ELR (cell line): ENCODE measurements around the gene MYO9B.
"Not testable (repeated sequence)": the region's sequence is repeated elsewhere in the genome, so short reads cannot be mapped to it uniquely, and the experiment has no call there.

Experiments
- DNase-seq: peaks from one replicate; pipeline ENCODE4 v3.0.0-alpha.2; 2015; ENCODE audit warnings: low read depth

Gene MYO9B

DNA sequence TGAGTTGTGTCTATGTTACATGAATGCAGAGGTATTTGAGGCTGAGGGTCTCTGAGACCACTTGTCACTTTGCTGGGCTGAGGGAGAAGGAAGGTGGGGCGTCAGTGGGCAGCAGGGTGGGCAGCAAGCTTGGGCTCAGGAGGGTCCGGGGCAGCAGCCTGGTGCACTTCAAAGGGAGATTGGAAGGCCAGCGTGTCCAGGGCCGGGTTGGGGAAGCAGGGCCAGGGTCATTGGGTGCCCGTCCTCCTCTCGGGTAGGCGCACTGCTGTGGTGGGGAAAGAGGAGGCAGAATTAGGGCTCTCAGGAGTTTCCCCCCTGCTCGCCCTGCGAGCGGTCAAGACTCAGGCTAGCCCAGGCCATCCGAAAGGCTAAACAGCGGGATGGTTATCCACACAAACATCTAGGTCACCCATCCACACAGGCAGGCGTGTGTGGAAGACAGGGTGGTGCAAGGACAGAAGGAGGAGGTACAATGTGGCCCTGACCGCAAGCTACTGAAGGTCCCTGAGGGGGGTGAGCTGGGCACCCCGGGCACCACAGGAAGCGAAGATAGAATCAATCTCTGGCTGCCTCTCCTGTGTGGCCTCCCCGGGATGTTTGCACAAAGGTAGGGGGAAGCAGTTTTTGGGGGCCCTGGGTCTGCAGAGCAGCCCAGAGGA, 37.7 kb downstream of the MYO9B start:
- DNase-seq: no peak

DNA sequence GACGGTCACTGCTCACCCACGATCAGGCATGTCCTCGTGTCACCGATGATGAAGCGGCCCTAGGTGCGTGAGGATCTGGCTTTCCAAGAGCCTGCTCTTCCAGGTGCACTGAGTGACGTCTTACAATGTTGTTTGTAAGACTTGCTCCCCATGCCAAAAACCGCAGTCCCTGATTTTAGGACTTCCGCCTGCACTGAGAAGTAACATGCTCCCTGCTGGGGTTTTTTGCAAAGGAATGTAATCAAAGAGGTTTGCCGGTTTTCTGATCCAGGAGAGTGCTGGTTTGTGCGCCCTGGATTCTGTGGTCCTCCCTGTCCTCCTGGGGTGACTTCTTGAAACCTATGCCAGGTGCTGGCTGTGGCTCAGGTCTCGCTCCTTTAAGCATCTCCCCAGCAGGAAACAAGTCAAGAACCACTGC, 38.8 kb downstream of the MYO9B start:
- DNase-seq: no peak

DNA sequence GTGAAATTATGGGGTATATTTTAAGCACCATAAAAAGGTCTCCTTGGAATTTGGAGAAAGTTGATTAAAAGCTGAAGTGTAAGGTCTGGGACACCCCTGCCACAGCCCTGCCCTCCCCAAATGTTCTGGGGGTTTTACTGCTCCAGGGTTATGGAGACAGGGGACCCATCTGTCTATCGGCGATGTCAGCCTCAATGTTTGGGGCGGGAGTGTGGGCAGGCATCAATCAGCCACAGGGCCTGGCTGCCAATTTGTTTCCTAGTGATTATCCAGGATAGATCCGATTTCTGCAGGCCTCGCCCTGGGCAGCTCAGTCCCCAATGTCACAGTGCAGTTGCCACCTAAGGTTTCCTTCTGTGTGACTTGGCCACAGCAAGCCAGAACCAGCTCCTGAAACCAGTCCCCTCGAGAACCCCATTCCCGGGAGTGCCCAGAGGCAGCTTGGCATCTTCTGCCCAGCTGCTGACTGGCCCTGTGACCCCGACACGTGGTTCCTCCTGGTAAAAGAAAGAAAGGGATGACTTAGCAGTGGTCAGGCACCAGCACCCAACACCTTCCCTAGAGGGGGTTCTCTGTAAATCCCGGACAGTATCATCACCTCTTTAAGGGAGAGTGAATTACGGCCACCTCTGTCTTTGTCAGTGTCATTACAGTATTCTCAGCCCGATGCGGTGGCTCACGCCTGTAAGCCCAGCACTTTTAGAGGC, 41.6 kb downstream of the MYO9B start:
- no peak for DNase-seq

DNA sequence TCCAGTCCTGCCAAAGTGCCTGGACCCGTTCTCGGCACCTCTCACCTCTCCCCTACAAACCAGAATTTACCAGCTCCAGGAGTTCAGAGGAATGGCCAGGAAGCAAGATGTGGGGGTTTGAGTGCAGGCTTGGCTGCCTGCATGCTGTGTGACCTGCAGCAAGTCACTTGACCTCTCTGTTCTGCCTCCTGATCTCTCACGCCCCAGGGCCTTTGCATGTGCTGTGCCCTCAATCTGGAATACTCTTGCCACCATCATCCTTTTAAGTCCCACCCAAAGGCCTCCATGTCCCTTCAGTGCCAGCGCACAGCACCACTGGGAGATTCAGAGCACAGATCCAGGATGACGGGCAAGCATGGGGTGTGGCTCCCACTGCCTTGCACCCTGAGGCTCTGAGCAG, 43.4 kb downstream of the MYO9B start:
- DNase-seq: no peak

DNA sequence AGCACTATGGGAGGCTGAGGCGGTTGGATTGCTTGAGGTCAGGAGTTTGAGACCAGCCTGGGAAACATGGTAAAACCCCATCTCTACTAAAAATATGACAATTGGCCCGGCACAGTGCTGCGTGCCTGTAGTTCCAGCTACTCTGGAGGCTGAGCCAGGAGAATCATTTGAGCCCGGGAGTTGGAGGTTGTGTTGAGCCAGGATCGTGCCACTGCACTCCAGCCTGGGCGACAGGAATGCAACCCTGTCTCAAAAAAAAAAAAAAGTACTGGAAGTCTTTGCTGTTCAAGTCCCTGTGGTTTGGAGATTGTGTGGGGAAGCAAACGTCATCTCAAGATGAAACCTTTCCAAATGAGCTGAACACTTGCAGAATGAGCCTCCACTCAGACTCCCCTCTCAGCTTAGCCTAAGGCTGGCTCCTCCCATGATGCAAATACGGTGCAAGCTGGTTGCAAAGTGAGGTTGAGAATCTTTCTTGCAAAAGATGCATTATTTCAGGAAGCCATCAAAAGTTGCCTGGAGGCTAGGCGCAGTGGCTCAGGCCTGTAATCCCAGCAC, 46.2 kb downstream of the MYO9B start:
- no peak for DNase-seq

DNA sequence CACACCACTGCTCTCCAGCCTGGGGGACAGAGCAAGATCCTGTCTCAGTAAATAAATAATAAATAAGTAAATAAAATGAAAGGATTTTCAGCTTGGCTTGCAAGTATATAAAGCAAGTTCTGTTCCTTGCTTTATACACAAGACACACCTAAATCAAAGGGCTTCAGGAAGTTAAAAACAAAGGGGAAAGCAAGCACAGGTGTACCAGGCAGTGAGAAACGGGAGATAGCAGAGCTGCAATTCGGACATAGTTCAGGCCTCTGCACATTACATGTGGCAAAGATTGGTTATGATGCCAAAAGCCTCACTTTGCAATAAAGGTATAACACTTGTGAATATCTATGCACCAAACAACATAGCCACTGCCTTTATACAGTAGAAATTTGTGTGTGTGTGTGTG, 47.5 kb downstream of the MYO9B start:
- no peak for DNase-seq

DNA sequence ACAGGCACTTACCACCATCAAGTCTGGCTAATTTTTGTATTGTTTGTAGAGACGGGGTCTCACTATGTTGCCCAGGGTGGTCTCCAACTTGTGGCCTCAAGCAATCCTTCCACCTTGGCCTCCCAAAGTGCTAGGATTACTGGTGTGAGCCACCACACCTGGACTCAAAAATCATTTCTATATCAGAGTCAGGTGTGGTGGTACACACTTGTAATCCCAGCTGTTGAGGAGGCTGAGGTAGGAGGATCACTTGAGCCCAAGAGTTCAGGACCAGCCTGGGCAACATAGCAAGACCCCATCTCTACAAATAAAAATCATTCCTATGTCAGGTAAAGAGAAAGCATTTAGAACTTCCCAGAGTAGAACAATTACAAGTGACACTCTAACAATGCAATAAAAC, 48.4 kb downstream of the MYO9B start:
- DNase-seq: no peak

DNA sequence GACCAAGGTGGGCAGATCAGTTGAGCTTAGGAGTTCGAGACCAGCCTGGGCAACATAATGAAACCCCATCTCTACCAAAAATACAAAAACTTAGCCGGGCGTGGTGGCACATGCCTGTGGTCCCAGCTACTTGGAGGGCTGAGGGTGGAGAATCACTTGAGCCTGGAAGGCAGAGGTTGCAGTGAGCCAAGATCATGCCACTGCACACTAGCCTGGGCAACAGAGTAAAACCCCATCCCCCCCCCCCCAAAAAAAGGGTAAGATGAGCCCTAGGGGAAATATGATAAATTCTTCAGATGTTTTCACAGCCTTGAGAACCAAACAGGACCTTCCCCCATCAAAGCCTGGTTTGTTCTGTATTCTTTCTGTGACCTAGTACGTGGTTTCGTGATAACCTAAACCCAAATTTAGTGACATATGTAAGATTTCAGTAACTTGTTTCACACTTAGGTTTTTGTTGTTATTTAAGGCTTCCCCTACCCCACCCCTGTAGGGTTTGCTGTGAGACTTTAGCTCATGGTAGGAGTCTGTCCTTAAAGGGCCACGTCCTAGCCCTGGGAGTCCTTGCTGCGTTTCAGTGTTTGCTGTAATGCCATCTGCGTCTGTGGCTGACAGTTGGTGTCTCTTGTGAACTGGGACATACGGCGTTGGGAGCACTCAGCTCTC, 49.6 kb downstream of the MYO9B start:
- no peak for DNase-seq

DNA sequence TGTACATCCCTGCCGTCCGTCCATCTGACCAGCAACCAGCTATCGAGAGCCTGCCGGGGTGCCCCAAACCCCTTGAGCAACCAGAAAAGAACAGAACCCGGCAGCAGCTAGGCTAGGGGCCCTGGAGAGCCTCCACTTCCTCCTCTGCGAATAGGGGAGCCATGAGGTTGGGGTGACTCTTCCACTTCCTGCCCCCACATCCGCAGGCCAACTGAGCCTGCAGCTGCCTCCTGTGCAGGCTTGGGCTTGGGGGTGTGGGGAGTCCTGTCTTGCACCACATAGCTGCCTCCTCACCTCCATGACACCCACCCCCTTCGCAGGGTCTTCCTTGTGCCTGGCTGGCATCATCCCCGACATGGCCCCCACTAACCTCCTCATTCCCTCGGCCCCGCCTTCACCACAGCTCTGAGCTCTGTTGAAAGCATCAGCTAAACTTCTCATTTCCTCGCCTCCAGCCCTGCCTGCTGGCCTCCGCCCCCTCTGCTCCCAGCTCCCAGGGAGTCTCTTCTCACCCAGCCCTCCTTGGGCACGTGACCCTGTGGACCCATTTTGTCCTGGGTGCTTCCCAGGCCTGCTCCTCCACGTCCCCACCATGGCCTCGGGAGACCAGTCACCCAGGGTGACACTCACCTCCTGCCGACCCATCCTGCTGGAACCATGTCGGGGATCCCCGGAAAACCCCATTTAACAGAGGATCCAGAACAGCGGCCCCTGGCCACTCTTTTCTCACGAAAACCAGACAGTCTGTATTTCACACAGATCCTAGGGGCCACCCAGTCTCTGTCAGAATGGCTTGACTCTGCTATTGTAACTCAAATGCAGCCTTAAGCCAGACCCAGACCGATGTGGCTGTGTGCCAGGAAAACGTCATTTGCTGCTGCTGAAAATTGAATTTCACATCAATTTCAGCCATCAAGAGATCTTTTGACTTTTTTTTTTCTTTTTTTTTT, 50.4 kb downstream of the MYO9B start:
- no peak for DNase-seq

DNA sequence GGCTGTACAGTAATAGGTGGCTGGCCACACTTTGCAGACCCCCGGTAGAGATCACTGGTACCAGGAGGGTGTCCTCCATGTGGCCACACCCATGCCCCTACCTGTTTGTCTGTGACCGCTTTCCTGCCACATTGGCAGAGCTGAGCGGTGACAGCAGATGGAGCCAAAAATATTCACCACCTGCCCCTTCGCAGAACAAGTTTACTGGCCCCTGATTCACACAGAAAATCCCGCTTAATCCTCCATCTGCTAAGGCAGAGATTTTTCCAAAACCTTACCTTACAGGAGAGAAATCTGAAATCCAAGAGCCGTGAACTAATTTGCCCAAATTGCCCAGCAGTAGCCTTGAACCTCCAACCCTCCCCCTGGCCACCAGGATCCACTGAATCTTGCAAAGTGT, 52.1 kb downstream of the MYO9B start:
- DNase-seq: no peak

DNA sequence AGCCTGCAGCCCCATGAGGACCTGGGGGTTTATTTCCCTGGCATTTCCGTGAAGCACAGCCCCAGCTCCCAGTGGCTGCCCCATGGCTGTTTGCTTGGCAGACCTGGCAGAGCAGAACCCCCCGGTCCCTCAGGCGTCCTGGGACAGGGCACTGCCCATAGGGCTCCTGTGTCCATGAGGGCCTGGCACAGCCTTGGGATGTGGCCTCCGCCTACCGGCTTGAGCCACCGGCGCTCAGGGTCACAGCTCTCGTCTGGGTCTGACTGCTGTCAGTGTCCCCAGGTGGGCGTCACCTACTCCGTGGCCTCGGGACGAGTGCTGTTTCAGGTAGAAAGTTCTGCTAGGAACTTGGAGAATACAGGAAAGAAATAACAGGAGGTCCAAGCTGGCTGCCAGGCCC, 52.8 kb downstream of the MYO9B start:
- DNase-seq: no peak

DNA sequence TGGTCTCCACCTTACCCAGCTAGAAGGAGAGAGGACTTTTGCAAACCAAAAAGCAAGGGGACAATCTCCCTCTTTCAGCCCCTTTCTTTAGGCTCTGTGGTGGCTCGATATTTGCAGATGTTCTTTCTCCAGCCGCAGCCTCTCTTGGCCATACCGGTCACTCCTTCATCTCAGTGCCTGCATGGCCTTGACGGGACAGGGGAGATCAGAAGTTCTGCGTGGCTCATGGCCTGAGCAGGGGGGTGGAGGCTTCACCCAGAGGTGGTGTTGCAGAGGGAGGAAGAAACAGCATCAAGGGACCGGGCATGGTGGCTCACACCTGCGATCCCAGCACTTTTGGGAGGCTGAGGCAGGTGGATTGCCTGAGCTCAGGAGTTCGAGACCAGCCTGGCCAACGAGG, 53.2 kb downstream of the MYO9B start:
- no peak for DNase-seq

DNA sequence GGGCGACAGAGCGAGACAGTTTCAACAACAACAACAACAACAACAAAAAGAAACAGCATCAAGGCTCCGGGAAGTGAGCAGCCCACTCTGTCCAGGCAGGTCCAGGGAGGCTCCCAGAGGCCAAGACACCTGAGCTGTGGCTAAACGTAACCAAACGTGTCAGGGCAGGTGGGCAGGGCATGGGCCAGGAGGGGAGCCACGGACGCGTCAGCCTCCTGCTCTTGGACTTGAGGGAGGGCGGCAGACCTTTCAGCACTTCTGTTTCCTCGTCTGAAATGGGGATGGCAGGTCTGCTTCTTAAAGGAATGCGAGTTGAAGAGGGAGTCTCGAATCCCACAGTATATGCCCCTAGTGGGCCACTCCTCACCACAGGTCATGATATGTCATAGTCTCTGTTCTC, 53.8 kb downstream of the MYO9B start:
- no peak for DNase-seq

DNA sequence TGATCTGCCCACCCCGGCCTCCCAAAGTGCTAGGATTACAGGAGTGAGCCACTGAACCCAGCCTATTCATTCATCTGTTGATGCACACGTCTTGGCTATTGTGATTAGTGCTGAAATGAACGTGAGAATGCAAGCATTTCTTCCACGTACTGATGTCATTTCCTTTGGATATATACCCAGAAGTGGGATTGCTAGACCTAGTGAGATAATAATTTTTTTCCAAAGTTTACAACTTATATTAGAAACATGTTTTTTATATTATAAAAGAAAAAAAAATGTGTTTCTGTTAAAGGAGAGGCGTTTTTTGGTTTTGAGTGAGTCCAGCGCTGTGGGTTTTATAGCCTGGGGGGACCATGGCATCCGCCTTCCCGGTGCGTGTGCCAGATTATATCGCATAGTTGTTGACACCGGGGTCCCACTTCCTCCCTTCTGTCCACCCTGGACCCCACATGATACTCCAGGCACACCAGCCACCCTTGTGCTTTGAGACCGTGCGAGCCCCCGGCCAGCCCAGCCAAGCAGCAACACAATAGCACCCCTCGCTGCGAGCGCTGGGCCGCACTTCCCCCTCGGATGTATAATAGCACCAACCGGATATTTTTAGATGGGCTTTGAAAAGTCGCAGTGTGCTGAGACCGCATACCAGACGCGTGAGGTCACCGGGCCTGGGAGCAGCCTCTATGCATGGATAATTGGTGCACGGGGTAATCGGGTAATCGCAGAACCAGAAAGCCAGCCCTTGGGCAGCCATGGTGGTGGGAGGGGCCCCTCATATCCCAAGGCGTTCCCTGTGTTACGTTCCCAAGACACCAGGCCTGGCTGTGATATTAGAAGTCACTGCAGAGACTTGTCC, 59.6 kb downstream of the MYO9B start:
- DNase-seq: peak; percentile 98

DNA sequence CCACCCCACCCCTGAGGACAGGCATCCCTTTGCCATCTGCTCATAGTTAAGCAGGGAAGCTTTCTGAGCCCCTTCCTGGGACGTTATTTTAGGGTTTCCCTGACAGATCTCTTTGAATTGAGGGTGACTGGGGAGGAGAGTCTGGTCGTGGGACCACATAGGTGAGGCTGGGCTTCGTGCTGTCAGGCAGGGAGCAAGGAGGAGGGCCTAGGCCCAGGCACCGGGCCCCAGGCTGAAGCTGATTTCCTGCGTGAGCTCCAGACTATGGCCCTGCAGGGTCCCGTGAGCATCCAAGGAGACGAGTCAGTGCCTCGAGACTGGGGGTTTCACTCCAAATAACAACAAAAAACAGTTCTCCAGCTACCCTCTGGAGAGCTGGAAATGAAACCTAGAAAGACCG, 60.4 kb downstream of the MYO9B start:
- peak; percentile 10 for DNase-seq

DNA sequence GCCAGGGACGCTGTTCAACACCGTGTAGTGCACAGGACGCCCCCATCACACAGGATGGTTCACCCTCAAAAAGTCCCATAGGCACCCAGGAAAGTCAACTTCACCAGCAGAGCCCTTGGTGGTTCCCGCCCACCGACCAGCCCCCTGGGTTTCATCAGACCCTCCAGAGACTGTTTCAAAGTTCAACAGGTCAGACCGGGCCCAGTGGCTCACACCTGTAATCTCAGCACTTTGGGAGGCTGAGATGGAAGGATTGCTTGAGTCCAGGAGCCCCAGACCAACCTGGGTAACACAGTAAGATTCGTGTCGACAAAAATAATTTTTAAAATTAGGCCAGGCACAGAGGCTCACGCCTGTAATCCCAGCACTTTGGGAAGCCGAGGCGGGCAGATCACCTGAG, 61.0 kb downstream of the MYO9B start:
- DNase-seq: no peak

DNA sequence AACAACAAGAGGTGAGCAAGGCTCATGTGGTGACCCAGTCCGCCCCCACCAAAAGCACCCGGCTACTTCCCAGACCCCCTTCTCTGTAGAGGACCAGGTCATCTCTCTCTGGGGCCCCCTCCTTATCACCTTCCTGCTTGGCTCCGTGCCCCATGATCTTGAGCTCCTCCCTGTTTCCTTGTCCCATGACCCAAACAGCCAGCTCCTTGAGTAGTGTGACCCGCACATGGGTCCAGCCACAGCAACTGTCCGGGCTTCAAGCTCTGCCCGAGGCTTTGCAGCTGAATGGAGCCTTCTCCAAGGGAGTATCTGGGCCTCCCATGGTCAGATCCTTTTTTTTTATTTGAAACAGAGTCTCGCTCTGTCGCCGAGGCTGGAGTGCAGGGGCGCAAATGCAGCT, 61.8 kb downstream of the MYO9B start:
- DNase-seq: no peak

DNA sequence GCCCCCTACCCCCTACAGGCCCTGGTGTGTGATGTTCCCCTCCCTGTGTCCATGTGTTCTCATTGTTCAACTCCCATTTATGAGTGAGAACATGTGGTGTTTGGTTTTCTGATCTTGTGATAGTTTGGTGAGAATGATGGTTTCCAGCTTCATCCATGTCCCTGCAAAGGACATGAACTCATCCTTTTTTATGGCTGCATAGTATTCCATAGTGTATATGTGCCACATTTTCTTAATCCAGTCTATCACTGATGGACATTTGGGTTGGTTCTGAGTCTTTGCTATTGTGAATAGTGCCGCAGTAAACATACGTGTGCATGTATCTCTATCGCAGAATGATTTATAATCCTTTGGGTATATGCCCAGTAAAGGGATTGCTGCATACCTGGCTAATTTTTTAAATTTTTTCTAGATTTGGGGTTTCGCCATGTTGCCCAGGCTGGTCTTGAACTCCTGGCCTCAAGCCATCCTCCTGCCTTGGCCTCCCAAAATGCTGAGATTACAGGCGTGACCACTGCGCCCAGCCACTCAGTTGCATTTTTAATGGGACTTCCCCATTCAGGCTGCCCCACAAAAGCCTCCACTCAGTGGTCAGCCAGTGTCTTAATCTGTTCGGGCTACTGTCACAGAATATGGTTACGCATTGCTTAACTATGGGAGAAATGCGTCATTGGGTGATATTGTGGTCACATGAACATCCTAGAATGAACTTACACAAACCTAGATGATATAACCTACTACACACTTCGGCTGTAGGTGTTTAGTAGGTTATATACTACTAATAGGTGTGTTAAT, 62.7 kb downstream of the MYO9B start:
- peak; percentile 38 for DNase-seq

DNA sequence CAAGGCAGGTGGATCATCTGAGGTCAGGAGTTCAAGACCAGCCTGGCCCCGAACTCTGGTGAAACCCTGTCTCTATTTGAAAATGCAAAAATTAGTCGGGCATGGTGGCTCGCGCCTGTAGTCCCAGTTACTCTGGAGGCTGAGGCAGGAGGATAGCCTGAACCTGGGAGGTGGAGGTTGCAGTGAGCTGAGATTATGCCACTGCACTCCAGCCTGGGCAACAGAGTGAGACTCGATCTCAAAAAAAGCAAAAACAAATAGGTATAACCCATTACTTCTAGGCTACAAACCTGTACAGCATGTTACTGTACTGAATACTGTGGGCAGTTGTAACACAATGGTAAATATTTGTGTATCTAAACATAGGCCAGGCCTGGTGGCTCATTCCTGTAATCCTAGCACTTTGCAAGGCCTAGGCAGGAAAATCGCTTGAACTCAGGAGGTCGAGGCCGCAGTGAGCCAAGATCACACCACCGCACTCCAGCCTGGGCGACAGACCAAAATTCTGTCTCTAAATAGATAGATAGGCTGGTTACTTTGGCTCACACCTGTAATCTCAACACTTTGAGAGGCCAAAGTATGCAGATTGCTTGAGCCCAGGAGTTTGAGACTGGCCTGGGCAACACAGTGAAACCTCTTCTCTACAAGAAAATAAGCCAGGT, 63.5 kb downstream of the MYO9B start:
- no peak for DNase-seq

DNA sequence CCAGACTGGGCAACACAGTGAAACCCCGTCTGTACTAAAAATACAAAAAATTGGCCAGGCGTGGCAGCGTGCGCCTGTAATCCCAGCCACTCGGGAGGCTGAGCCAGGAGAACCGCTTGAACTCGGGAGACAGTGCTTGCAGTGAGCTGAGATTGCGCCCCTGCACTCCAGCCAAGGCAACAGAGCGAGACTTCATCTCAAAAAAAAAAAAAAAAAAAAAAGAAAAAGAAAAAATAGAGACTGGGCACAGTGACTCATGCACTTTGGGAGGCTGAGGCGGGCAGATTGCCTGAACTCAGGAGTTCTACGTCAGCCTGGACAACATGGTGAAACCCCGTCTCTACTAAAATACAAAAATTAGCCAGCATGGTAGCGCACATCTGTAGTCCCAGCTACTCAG, 69.2 kb downstream of the MYO9B start:
- DNase-seq: not testable (repeated sequence)
